KMS-11 (cell line): ENCODE measurements around the gene FBXW7.
A peak's percentile ranks its signal among the peaks of the same experiment; 100 is the strongest.

Source experiments
- H2AFZ ChIP-seq: fragments of 200-600 bp; sonication (generic); 2 replicates; pipeline ENCODE4 v1.6.1; 2016; ENCODE audit warnings: antibody characterized with exemption, mixed run types, low read depth
- H3K27ac ChIP-seq: fragments of 200-600 bp; sonication (generic); 2 replicates; pipeline ENCODE4 v1.6.1; 2016; ENCODE audit warnings: mild to moderate bottlenecking, mixed run types
- H3K27me3 ChIP-seq: fragments of 200-600 bp; sonication (generic); 2 replicates; pipeline ENCODE4 v1.6.1; 2017; ENCODE audit warnings: mild to moderate bottlenecking, low read depth, mixed run types, moderate library complexity; ENCODE audit not compliant: insufficient read depth
- H3K36me3 ChIP-seq: fragments of 200-600 bp; sonication (generic); 2 replicates; pipeline ENCODE4 v1.6.1; 2017; ENCODE audit warnings: mild to moderate bottlenecking, mixed run types; ENCODE audit not compliant: insufficient read depth
- H3K4me1 ChIP-seq: fragments of 200-600 bp; sonication (generic); 2 replicates; pipeline ENCODE4 v1.6.1; 2016; ENCODE audit warnings: mild to moderate bottlenecking, low read depth, mixed run types; ENCODE audit not compliant: poor library complexity, severe bottlenecking
- H3K4me2 ChIP-seq: fragments of 200-600 bp; sonication (generic); 2 replicates; pipeline ENCODE4 v1.7.0; 2016; ENCODE audit warnings: mild to moderate bottlenecking, mixed run types
- H3K4me3 ChIP-seq: fragments of 200-600 bp; sonication (generic); IDR thresholded peaks from 2 replicates; pipeline ENCODE4 v1.6.1; 2017; ENCODE audit warnings: low read depth, low read length, mixed read lengths; ENCODE audit not compliant: insufficient read depth
- H3K79me2 ChIP-seq: fragments of 200-600 bp; sonication (generic); 2 replicates; pipeline ENCODE4 v1.6.1; 2016; ENCODE audit warnings: low read depth, mixed run types; ENCODE audit not compliant: insufficient read depth
- H3K9ac ChIP-seq: fragments of 200-600 bp; sonication (generic); 2 replicates; pipeline ENCODE4 v1.6.1; 2016; ENCODE audit warnings: mild to moderate bottlenecking, mixed run types
- H4K20me1 ChIP-seq: fragments of 200-600 bp; sonication (generic); 2 replicates; pipeline ENCODE4 v1.6.1; 2016; ENCODE audit warnings: mild to moderate bottlenecking, mixed run types; ENCODE audit not compliant: insufficient read depth
- CTCF ChIP-seq: fragments of 200-600 bp; sonication (generic); conservative IDR thresholded peaks from 2 replicates; pipeline ENCODE4 v1.6.1; 2017; ENCODE audit warnings: low read depth, mild to moderate bottlenecking, antibody characterized with exemption, low read length, moderate library complexity, mixed read lengths

FBXW7 gene

GRCh38 chr4:152455311-152455710, 80.6 kb downstream of the FBXW7 start:
- Histone ChIP-seq H3K27me3 (no peaks in the 10 kb centered on the region), H3K36me3 (no peaks in the 10 kb centered on the region), H3K79me2 (peaks cover 77% of the 10 kb centered on the region; the same call in 1 of the 2 replicates), H3K4me1 (peaks cover 27% of the 10 kb centered on the region), H3K4me2 (no peak overlapping the region), H3K4me3 (no peak overlapping the region), H2AFZ (no peak overlapping the region), H3K9ac (no peak overlapping the region), H3K27ac (no peak overlapping the region), H4K20me1 (peaks cover 5% of the 10 kb centered on the region)
- TF ChIP-seq CTCF = no peak

GRCh38 chr4:152454398-152455011, 81.4 kb downstream of the FBXW7 start:
- Histone ChIP-seq H3K27ac (no peak overlapping the region), H3K9ac (no peak overlapping the region), H3K4me1 (peaks cover 19% of the 10 kb centered on the region), H3K27me3 (no peaks in the 10 kb centered on the region), H3K79me2 (peaks cover 71% of the 10 kb centered on the region; the same call in 1 of the 2 replicates), H3K4me2 (no peak overlapping the region), H4K20me1 (peaks cover 5% of the 10 kb centered on the region), H2AFZ (no peak overlapping the region), H3K36me3 (no peaks in the 10 kb centered on the region), H3K4me3 (no peak overlapping the region)
- peak; percentile 75 for TF ChIP-seq CTCF

- Histone ChIP-seq H3K4me2 (no peak overlapping the region), H3K9ac (no peak overlapping the region), H3K4me1 (no peaks in the 10 kb centered on the region), H3K79me2 (peaks cover 51% of the 10 kb centered on the region; the same call in 1 of the 2 replicates), H3K36me3 (no peaks in the 10 kb centered on the region), H3K27ac (no peak overlapping the region), H4K20me1 (no peaks in the 10 kb centered on the region; the same call in none of the 2 replicates), H3K27me3 (no peaks in the 10 kb centered on the region), H3K4me3 (no peak overlapping the region), H2AFZ (no peak overlapping the region)
- no peak for TF ChIP-seq CTCF
Observed at GRCh38 chr4:152451496-152451895, 84.4 kb downstream of the FBXW7 start.

GRCh38 chr4:152448854-152449253, 87.0 kb downstream of the FBXW7 start:
- Histone ChIP-seq H3K36me3 (no peaks in the 10 kb centered on the region), H3K4me2 (no peak overlapping the region), H3K27me3 (no peaks in the 10 kb centered on the region), H3K79me2 (peaks cover 36% of the 10 kb centered on the region; the same call in 1 of the 2 replicates), H2AFZ (no peak overlapping the region), H3K9ac (no peak overlapping the region), H4K20me1 (no peaks in the 10 kb centered on the region; the same call in none of the 2 replicates), H3K4me1 (no peaks in the 10 kb centered on the region), H3K4me3 (no peak overlapping the region), H3K27ac (no peak overlapping the region)
- no peak for TF ChIP-seq CTCF
